Stimulated activated CD4-positive, alpha-beta T cell treated with anti-CD3 and anti-CD28 coated beads, TNF-alpha, amount 100 ng/mL, for 48 hours (primary cell): ENCODE measurements around the gene YTHDC2.

ENCODE experiments used
- DNase-seq, 3 donors: peaks; one replicate each; pipeline ENCODE4 v3.0.0-alpha.2; 2020; ENCODE audit warnings: low read depth in 3 of 3

The YTHDC2 gene

DNA sequence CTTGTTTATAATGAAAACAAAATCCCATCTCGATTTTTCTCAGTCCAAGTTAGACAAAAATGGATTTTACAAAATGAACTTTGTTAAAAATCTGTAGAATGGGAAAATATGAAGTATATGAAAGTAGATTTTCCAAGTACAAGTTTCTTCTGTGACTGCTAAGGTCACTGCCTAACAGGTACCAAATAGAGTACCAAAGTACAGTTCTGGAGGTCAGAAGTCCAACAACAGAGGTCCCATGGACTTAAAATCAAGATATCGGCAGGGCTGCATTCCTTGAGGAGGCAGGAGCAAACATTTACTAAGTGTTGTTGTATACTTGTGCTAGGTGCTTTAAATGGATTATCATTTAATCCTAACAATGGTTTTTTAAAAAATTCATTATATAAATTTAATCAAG is 5.9 kb downstream of the YTHDC2 start:
- DNase-seq, result no peak

DNA sequence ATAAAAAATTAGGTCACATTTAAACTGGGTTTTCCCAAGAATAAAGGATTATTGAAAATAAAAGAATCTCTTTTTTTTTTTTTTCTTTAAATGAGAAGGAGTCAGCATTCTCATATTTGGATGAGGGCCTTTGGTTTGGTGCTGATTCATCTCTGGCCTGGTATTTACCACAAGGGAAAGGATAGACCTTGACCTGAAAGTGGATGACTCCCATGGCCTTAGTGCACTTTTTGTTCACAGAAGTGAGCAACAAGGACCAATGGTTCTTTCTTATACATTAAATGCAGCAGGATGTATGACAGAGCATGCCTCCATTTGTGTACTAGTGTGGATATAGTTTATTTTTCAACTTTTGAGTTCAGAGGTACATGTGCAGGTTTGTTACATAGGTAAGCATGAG is 6.9 kb downstream of the YTHDC2 start:
- peak in 2 of 3 donors; percentile 5 to 15 for DNase-seq

DNA sequence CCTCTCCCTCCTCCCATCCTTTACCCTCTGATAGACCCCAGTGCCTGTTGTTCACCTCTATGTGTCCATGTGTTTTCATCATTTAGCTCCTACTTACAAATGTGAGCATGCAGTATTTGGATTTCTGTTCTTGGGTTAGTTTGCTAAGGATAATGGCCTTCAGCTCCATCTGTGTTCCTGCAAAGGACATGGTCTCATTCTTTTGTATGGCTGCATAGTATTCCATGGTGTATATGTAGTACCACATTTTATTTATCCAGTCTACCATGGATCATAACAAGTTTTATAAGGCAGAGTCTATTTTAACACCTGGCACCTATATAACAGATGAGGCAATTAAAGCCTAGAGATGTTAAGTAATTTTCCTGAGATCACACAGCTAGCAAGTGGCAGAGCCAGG is 7.4 kb downstream of the YTHDC2 start:
- no peak for DNase-seq

DNA sequence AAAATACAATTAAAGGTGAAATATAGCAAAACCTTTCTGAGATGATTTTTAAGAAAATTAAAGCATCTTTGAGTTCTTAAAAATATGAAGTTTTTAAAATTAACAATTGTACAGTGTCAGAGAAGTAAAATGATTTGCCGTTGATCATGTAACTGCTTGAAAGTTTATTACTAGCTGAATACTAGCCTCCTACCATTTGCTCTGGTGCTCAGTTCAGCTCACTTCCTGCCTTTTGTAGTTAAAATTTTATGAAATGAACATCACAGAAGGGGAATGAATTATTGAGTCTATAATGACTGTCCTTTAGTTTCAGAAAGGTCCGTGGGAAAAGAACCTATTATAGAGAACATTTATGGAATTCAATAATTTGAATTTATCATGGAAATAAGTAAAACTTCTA is 9.7 kb downstream of the YTHDC2 start:
- no peak for DNase-seq

DNA sequence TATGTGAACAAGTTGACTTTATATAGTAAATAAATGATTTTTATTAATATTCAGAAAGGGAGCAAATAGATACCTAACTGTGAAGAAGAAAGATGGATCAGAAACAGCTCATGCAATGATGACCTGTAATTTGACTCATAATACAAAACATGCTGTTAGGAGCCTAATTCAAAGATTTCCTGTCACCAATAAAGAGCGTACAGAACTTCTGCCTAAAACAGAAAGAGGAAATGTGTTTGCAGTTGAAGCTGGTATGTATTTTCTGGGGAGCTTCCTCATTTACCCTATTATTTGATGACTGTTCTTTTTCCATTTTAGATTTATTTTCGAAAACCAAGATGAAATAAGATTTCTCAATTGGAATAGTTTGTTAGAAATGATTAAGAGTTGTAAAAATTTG is 11.4 kb downstream of the YTHDC2 start:
- no peak for DNase-seq

DNA sequence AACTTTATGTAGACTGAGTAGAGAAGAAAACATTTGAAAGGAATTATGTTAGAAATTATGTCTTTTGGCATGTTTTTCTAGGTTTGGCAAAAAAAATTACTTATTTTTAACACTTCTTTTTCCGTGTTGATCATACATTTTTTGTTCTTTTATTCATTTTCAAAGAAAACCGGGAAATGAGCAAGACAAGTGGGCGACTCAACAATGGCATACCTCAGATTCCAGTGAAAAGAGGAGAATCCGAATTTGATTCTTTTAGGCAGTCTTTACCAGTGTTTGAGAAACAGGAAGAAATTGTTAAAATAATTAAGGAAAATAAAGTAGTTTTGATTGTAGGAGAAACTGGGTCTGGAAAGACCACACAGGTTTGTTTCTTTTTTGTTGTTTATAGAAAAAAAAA is 12.9 kb downstream of the YTHDC2 start:
- no peak for DNase-seq

DNA sequence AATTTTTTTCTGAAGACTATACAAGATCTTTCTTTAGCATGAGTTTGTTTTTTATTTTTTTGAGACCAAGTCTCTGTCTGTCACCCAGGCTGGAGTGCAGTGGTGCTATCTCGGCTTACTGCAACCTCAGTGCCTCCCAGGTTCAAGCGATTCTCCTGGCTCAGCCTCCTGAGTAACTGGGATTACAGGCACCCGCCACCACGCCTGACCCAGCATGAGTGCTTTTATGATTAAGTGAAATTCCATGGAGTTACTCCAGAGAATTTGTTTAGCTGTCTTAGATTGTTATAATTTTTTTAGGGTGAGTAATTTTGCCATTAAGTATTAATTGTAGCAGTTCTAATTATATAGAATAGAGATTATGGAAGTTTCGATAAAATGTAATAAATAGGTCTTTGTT is 14.3 kb downstream of the YTHDC2 start:
- no peak for DNase-seq

DNA sequence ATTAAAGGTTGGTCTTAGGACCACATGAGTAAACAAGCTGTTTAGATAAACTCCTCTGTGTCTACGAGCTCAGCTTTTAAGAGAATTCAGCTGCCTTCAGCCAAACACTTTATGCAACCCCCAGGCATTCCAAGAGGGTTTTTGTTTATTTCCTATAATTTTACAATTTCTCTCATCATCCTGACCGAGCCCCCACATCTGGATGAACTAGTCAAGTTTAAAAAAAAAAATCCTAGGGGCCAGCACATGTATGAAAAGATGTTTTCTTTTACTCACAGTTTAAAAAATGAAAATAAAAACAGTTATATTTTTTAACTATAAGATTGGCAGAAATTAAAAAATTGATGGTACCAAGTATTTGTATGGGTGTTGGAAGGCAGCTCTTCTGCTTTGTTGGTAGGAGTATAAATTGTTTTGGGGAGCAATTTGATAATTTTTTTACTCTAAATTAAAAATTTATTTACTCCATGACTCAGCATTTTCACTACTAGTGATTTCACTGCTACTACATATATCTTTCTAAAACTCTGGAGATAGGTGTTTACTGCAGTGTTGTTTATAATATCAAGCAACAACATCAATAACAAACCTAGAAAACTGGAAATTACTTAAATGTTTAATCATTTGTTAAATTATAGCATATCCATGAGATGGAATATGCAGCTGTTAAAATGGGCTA is 18.1 kb downstream of the YTHDC2 start:
- no peak for DNase-seq

DNA sequence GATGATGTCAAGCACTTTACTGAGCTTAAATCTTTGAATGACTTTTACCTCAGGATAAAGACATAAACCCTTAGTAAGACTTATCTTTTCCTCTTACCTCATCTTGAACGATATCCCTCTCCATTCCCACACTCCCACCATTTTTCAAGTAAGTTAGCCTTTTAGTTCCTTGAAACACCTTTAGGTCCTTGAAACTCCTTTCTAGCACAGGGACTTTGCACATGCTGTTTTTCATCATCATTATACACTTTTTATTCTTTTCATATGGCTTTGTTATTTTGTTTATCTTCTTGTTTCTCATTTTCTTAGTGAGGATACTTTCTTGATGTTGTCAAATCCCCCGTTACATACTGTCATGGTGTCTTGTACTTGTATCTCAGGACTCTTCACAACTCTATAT is 24.8 kb downstream of the YTHDC2 start:
- no peak for DNase-seq

DNA sequence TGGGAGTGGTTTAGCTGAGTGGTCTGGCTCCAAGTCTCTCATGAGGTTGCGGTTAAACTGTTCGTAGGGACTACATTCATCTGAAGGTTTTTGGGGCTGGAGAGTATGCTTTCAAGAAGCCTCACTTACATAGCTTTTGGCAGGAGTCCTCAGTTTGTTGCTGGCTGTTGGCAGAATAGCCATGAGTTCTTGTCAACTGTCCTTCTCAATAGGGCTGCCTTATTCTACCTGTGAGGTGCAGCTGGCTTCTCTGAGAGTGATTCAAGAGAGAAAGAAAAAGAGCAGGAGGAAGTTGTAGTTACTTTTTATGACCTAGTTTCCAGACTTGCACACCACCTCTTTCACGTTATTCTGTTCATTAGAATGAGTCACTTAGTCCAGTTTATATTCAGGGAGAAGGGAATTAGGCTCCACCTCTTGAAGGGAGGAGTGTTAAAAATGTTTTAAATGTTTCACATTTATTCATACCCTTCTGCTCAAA is 33.2 kb downstream of the YTHDC2 start:
- DNase-seq, result no peak

DNA sequence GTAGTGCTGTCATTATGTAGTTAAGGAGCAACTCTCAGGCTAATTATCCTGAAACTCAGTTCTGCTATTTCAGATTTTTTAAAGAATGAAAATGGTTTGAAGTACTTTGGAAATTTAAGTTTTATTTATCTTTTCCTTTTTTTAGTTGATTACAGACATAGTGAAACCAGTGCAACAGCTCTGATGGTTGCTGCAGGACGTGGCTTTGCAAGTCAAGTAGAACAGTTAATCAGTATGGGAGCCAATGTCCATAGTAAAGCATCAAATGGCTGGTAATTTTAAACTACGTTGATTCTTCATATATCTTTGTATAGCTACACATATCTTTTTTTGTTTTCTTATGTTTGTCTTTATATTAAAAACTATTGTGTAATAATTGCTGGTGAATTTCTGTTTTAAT is 34.9 kb downstream of the YTHDC2 start:
- no peak for DNase-seq

DNA sequence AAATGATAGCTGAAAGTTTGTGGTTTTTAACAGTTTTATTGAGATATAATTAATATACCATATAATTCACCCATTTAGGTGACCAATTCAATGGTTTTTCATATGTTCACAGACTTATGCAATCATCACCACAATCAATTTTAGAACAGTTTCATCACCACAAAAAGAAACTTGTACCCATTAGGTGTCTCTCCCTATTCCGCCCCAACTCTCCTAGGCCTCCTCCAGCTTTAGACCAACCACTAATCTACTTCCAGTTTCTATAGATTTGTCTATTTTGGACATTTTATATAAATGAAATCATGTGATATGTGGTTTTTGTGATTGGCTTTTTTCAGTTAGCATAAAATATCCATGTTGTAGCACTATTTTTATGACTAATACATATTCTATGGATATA is 38.6 kb downstream of the YTHDC2 start:
- no peak for DNase-seq

DNA sequence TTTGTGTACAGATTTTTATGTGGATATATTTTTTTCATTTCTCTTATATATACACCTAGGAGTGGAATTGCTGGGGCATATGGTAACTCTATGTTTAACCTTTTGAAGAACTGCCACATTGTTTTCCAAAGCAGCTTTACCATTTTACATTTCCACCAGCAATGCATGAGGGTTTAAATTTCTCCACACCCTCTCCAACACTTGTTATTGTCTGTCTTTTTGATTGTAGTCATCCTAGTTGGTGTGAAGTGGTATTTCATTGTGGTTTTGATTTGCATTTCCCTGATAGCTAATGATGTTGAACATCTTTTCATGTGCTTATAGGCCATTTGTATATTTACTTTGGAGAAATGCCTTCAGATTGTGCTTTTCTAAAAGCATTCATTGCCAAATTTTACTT is 39.1 kb downstream of the YTHDC2 start:
- no peak for DNase-seq

DNA sequence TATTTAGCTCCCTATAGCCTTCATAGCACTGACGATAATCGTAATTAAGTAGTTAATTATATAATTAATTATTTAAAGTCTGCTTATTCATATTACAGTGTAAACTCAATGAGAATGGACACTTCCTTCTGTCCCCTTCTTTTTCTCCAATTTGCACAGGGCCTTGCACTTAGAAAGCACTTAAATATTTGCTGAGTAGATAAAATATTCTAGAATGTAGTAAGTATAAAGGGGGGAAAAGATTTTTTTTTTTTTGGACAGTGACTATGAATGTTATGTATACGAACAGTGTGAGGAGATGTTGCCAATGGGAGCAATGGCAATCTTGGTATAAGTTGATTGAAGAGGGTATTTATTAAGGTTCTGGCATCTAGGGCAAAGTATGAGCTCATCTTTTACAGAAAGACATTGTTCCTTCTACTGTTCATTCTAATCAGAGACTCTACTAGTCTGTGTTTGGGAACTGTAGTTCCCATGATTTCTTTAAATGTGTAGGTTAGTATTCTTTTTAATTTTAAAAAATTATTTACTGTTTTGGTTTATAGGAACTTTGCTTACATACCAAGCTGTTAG is 49.4 kb downstream of the YTHDC2 start:
- no peak for DNase-seq

DNA sequence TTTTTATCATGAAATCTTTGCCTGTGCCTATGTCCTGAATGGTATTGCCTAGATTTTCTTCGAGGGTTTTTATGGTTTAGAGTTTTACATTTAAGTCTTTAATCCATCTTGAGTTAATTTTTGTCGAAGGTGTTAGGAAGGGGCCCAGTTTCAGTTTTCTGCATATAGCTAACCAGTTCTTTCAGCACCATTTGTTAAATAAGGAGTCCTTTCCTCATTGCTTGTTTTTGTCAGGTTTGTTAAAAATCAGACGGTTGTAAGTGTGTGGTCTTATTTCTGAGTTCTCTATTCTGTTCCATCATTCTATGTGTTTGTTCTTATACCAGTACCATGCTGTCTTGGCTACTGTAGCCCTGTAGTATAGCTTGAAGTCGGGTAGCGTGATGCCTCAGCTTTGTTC is 55.9 kb downstream of the YTHDC2 start:
- no peak for DNase-seq

DNA sequence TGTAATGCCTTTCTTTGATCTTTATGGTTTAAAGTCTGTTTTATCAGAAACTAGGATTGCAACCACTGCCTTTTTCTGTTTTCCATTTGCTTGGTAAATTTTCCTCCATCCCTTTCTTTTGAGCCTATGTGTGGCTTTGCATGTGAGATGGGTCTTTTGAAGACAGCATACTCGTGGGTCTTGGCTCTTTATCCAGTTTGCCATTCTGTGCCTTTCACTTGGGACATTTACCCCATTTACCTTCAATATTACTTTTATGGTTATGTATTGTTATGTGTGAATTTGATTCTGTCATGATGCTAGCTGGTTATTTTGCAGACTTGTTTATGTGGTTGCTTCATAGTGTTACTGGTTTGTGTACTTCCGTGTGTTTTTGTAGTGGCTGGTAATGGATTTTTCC is 59.2 kb downstream of the YTHDC2 start:
- DNase-seq, result no peak

DNA sequence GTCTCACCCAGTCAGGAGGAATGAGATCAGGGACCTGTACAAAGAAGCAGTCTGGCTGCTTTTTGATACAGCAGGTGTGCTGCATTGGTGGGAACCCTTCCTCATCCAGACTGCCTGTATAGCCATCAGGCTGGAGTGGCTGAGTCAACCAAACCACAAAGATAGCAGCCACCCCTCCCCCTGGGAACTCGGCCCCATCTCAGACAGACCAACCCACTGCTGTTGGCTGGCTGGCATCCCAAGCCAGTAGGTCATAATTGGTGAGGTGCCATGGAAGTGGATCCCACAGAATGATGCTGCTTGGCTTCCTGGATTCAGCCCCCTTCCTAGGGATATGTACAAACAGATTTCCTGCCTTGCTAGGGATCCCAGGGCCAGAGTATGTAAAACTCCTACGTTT is 60.9 kb downstream of the YTHDC2 start:
- peak in 1 of 3 donors; percentile 0 for DNase-seq

DNA sequence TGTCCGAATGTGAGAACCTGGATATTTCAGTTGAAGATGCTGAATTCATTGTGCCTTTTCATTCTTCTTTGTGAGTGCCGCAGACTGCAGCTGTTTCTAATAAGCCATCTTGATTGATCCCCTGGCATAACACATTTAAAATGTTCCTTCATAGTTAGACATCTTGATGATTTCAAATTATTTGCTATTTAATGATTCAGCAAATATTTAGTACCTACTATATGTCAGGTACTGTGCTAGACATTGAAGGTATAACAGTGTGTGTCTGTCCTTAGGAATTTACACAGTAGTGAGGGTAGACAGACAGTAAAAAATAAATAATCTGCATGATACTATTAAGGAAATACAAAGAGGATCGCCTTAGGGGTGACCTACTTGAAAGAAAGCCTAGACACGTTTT is 61.6 kb downstream of the YTHDC2 start:
- no peak for DNase-seq

DNA sequence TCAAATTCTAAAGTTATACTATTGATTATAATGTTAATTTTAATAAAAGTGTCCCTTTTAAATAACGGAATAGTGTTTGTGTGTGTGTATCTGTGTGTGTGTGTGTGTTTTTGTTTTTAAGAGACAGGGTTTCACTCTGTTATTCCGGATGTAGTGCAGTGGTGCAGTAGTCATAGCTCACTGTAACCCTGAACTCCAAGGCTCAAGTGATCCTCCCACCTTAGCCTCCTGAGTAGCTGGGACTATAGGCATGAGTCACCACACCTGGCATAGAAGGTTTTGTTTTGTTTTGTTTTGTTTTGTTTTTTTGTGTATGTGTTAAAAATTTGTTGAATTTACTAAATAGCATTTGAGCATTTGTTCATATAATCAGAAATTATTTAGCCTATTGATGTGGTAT is 64.6 kb downstream of the YTHDC2 start:
- no peak for DNase-seq

DNA sequence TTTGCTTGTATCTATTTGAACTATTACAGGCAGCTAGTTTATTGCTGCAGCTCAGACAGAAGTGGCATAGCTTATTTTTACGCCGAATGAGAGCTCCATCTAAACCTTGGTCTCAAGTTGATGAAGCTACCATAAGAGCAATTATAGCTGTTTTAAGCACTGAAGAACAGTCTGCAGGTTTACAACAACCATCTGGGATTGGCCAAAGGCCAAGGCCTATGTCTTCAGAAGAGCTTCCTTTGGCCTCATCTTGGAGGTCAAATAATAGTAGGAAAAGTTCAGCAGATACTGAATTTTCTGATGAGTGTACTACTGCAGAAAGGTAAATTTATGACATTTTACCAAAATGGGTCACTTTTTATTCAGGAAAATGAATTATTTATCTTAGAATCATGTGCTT is 67.9 kb downstream of the YTHDC2 start:
- DNase-seq, result no peak

DNA sequence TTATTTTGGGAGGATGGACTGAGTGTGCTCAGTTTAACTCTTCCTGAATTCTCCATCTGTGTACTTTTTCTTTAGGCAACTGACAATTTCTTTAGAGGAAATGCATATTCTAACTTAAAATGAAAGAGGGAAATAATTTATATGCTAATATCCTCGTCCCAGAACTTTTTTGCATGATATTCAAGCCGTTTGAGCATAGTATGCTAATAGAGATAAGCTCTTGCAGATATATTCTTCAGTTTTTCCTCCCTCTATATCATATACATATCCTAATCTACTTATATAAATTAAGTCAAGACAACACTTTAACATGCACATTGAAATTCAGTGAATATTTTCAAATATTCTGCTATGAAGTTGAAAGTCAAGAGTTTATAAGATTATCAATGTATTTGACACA is 84.7 kb downstream of the YTHDC2 start:
- DNase-seq, result no peak

DNA sequence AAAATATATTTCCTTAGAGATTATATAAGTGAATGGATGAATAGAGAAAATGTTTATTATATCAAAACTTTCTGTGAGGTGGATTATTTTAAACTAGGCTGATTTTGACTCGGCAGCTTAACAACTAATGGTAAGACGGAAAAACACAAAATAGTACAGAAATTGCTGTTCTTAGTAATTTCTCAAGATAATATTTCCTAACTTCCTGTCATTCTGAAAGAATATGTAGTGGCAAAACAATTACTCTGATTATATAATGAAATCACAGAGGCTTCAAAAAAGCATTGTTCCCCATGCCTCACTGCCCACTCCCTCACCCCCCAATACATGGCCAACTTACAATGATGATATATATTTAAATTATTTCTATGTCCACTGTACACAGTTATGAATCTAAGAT is 85.4 kb downstream of the YTHDC2 start:
- no peak for DNase-seq

DNA sequence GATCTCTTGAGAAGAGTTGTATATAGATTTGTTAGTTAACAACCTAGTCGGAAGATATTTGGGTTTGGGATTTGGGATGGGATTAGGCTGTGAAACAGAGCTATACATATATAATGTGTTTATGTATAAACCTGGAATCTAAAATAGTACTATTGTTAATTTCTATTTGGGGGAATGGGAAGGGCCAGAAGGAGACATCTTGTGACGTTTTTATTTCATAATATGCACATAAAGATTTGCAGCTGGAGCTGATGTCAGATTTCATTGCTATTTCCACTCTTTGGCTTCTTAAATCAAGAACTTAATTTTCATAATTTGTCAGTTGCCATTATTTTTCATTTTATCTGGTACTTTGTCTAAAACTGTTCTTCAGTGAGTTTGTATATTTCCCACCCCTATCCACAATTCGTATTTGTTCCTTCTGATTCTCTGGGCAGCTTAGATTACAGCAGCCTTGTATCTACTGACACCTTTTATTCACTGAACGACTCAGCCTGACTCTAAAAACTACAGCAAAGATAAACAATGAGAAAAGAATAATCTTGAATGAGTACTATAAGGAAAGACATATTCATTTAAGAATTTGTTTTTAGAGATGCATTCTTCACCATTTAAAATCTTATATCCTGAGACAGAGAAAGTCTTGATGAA is 86.9 kb downstream of the YTHDC2 start:
- no peak for DNase-seq
